HG02610 (cell line): ENCODE results near the gene FAM237B.
"Not testable (repeated sequence)": the region's sequence is repeated elsewhere in the genome, so short reads cannot be mapped to it uniquely, and the experiment has no call there.

Experiments
- ATAC-seq: cut with Tn5 transposase; IDR thresholded peaks from one replicate; pipeline ENCODE4 v1.9.1; 2021; ENCODE audit warnings: mild to moderate bottlenecking, moderate library complexity; ENCODE audit not compliant: unreplicated experiment

The FAM237B gene

GRCh38 chr7:90320801-90321494 lies at the start of gene FAM237B:
Gene FAM237B (minus strand): TSS chr7:90321304. CDS start chr7:90319748, 1,556 bp downstream.
- no peak for ATAC-seq

GRCh38 chr7:90351987-90352386 lies 30.9 kb upstream of the FAM237B start:
- ATAC-seq, result no peak

DNA sequence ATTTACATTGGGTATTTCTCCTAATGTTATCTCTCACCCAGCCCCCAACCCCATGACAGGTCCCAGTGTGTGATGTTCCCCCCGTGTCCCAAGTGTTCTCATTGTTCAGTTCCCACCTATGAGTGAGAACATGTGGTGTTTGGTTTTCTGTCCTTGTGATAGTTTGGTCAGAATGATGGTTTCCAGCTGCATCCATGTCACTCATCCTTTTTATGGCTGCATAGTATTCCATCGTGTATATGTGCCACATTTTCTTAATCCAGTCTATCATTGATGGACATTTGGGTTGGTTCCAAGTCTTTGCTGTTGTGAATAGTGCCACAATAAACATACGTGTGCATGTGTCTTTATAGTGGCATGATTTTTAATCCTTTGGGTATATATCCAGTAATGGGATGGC lies 28.9 kb upstream of the FAM237B start:
- not testable (repeated sequence) for ATAC-seq

- no peak for ATAC-seq
These were observed 28.2 kb upstream of the FAM237B start for GRCh38 chr7:90349305-90349704.

GRCh38 chr7:90347759-90348158 lies 26.7 kb upstream of the FAM237B start:
- ATAC-seq, result no peak

DNA sequence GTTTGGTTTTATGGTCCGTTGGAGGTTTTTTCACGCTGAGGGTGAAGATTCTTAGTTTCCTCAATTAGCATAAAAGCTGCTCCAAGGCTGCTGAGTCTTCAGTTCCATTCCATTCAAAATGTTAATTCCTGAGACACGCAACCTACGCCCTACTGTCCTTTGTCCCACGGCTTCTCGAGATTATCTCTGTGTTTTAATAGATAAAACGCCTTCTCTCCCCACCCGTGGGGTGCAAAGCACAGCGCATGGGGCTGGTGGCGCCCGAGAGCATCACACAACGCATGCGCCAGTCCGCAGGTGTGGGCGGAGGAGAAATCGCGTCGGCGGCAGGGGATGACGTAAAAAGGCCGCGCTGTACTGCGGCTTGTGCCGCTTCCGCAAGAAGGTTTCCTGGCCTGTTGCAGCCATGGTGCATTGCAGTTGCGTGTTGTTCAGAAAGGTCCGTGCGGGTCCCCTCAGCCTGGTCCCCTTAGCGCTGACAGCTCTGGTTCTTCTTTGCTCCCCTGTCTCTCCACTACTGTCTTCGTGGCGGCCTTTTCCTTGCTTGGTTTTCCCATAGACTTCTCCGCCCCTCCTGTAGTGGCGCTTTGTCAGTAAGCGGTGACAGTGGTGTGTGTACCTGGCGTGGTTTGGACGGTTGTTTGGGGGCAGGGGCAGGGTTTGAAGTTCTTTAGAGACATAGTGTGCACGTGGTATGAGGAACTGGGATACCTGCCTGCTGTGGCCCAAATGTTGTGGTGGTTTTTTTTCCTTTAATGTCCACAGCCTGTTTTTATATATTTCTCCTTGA lies 25.4 kb upstream of the FAM237B start, which contains the start of gene GTPBP10:
GTPBP10 (plus strand) TSS at position 381 of the 790 bp plus-strand sequence; CDS start at position 407, 26 bp downstream.
- peak; percentile 96 for ATAC-seq

DNA sequence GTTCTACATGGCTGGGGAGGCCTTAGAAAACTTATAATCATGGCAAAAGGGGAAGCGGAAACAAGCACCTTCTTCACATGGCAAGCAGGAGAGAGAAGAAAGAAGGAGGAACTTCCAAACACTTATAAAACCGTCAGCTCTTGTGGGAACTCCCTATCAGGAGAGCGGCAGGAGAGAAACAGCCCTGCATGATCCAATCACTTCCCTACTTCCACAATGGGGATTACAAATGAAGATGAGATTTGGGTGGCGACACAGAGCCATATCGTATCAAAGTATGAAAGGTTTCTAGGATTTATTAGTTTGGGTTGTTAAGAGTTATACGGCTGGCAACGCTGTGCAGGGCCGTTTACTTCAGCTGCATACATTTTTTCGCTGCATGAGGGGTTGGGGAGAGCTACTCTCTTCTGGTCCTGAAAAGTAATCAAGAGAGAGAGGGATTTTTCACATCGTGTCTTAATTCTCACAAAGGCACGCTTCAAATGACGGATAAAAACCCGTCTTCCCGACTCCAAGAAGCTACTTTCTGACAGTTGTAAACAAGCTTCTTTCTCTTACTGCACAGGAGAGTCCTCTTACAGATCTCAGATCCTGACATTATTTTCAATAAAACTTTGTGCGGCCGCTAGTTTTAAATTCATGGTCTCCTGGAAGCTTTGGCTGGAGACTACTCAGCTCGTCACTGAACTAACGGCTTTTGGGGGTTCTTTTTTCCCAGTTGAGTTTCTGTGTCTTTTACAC lies 24.7 kb upstream of the FAM237B start:
- ATAC-seq, result peak; percentile 12

DNA sequence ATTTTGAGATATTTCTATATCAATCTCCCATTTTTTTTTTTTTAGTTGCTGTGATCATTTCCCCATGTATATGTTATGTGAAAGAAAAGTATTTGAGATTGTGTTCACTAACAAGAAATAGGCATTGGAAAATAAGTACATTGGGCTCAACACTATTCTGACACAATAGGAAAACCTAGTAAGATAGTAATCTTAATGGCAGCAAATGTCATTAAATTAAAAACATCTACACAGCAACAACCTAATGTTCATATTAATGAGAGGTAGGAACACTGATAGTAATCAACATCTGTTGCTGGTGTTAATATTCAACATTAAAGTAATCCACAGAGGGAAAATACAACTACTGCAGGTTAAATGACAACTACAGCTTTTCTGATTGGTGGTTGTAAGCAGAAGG lies 23.9 kb upstream of the FAM237B start:
- ATAC-seq, result no peak

DNA sequence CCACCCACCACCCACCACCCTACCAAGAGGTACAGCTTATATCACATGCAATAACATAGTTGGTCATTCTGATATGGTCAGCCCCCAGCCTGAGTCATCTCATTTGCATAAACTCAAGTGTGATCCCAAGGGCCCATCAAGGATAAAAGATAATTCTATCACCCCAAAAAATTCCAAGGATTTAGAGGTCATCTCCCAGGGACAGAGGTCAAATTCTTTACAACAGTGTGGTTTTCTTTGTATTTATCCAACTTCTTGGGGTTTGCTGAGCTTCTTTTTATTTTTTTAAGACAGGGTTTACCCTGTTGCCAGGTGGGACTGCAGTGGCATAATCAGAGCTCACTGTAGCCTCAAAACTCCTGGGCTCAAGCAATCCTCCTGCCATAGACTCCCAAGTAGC lies 16.0 kb upstream of the FAM237B start:
- ATAC-seq, result no peak

GRCh38 chr7:90334926-90335325 lies 13.8 kb upstream of the FAM237B start:
- ATAC-seq, result not testable (repeated sequence)

DNA sequence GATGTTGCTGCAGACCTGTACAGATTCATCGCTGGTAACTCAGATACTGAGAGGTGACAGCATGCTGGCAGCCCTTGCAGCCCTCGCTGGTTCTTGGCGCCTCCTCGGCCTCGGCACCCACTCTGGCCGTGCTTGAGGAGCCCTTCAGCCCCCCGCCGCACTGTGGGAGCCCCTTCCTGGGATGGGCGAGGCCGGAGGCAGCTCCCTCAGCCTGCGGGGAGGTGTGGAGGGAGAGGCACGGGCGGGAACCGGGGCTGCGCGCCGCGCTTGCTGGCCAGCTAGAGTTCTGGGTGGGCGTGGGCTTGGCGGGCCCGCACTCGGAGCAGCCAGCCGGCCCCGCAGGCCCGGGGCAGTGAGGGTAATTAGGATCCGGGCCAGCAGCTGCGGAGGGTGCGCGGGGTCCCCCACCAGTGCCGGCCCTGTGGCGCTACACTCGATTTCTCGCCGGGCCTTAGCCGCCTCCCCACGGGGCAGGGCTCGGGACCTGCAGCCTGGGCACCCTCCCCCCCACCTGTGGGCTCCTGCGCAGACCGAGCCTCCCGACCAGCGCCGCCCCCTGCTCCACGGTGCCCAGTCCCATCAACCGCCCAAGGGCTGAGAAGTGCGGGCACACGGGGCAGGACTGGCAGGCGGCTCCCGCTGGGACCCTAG lies 13.2 kb upstream of the FAM237B start:
- no peak for ATAC-seq

GRCh38 chr7:90326500-90326899 lies 5.4 kb upstream of the FAM237B start:
- ATAC-seq, result no peak

DNA sequence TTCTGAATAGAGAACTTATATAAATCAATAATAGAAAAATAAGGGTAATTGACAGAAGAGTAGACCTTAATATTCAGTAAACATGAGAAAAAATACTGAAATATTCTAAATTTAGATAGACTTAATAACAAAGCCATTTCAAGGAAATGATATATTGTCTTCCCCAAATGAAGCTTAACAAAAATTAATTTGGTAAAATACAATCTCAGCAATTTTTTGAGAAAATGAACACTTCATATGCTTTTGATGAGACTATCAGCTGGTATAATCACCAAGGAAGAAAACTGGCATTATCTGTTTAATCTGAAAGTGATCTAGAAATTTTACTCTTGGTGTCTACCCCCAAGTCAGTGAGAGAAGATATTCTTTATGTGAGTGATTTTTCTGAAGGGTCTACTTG lies 1.7 kb upstream of the FAM237B start:
- no peak for ATAC-seq

- no peak for ATAC-seq
These were observed 695 bp downstream of the FAM237B start for GRCh38 chr7:90320418-90320800.

DNA sequence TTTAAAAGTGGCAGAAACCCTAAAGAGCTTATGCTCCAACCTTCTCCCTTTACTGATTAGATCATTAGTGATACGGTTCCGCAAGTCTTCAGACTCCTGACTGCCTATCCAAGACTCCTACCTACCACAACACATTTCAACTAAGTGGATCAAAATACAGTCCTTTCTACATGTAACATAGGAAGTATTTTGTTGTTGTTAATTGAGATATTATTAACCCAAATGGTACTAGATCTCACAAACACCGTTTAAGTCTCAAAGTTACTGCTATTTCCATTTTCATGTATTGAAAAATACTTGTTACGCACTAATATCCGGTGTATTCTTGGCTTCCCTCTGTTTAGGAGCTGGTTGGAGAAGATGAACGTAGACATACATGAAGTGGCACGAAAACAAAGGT lies 1.1 kb downstream of the FAM237B start:
- no peak for ATAC-seq

GRCh38 chr7:90313907-90314306 lies 7.2 kb downstream of the FAM237B start:
- ATAC-seq, result no peak

DNA sequence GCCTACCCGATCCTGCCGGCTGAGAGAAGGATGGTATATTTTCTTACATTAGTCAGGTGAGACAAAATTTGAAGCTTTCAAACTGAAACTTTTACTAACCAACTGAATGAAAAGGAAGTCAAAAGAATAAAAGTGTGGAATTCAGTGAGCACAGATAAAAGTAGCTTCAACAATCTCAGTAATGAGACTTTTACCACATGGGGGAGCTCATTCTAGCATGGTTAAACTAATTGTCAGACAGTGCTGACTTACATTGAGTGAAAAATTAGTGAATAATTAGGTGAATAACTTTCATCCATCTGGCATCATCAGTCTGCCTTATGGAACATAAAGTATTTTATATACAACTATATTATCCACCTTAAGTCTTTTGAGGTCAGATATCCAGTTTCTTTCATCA lies 8.4 kb downstream of the FAM237B start:
- no peak for ATAC-seq

DNA sequence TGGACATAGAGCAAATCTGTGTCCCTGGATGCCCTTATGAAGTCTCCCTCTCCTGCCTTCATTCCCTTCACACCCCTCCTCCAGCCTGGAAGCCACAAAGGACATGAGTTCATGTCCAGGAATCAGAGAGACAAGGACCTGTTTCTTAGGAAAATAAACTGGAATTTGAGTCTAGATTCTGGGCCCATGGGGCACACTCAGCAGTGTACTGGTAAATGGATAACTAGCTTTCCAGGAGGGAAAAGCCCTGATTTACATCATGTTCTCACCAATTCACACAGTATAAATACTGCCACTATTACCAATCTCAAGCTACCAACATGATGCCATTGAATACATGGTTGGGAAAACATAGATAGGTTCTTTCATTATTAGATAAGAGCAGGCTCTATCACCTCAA lies 9.9 kb downstream of the FAM237B start:
- no peak for ATAC-seq

DNA sequence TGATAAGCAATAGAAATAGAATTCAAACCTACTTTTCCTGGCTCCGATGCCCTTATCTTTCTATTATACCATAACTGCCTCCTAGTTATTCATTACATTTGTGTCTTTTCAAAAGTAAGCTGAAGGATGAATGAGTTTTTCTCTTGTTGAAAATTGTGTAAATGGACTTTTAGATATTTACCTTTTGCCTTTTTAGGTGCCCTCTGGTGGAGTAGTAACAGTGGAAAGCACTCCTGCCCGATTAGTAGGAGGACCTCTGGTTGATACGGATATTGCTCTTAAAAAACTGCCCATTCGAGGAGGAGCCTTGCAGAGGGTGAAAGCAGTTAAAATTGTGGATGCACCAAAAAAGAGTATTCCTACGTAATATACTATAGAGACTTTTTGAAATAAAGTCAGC lies 11.2 kb downstream of the FAM237B start:
- ATAC-seq, result no peak

DNA sequence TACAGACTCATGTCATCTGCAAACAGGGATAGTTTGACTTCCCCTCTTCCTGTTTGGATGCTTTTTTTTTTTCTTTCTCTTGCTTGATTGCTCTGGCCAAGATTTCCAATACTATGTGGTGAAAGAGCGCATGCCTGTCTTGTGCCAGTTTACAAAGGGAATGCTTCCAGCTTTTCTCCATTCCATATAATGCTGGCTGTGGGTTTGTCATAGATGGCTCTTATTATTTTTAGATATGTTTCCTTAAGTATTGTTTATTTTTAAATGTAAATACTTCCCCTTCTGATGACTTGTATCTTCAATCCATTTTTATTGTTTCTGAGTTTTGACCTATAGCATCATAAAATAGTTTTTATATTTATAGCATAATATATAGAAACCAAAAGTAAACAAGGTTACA lies 17.9 kb downstream of the FAM237B start:
- ATAC-seq, result no peak
